Mesenchymal stem cell (in vitro differentiated cells and primary cell): ENCODE results near the gene LUZP2. TPM values are rescaled to one million over a fixed set of nuclear protein-coding genes. Genes with fewer than 3 reads are reported as not detected.

Source experiments
- DNase-seq: peaks from one replicate; pipeline ENCODE4 v3.0.0-alpha.2; 2013
- H2AFZ ChIP-seq: one replicate; pipeline ENCODE4 v1.6.1; 2013; ENCODE audit warnings: low read depth, mild to moderate bottlenecking, control low read depth, inconsistent platforms, low read length, moderate library complexity
- H2AK5ac ChIP-seq: 2 replicates; pipeline ENCODE4 v1.6.1; 2013; ENCODE audit warnings: low read length, moderate library complexity, mild to moderate bottlenecking, inconsistent platforms; ENCODE audit not compliant: severe bottlenecking
- H2BK120ac ChIP-seq: one replicate; pipeline ENCODE4 v1.6.1; 2013; ENCODE audit warnings: low read depth, mild to moderate bottlenecking, inconsistent platforms, low read length, moderate library complexity
- H2BK12ac ChIP-seq, 2 experiments: one replicate each; pipeline ENCODE4 v1.6.1; 2013; ENCODE audit warnings: inconsistent platforms in 2 of 2, low read length in 2 of 2, mild to moderate bottlenecking in 2 of 2, moderate library complexity in 2 of 2, control low read depth in 1 of 2
- H2BK15ac ChIP-seq: one replicate; pipeline ENCODE4 v1.6.1; 2013; ENCODE audit warnings: mild to moderate bottlenecking, low read depth, inconsistent platforms; ENCODE audit not compliant: poor library complexity, severe bottlenecking
- H2BK5ac ChIP-seq: 2 replicates; pipeline ENCODE4 v1.6.1; 2013; ENCODE audit warnings: low read depth, mild to moderate bottlenecking, low read length, control low read depth, inconsistent platforms; ENCODE audit not compliant: poor library complexity, severe bottlenecking
- H3K14ac ChIP-seq, 2 experiments: one replicate each; pipeline ENCODE4 v1.6.1; 2013; ENCODE audit warnings: inconsistent platforms in 2 of 2, low read length in 2 of 2, control low read depth in 1 of 2, mild to moderate bottlenecking in 1 of 2, moderate library complexity in 1 of 2
- H3K18ac ChIP-seq, 2 experiments: one replicate each; pipeline ENCODE4 v1.6.1; 2013; ENCODE audit warnings: inconsistent platforms in 2 of 2, low read length in 2 of 2, control low read depth in 1 of 2, low read depth in 1 of 2, mild to moderate bottlenecking in 1 of 2
- H3K23ac ChIP-seq, 2 experiments: one replicate each; pipeline ENCODE4 v1.6.1; 2013; ENCODE audit warnings: inconsistent platforms in 2 of 2, low read length in 2 of 2, mild to moderate bottlenecking in 2 of 2, moderate library complexity in 2 of 2, control low read depth in 1 of 2
- H3K27ac ChIP-seq: 2 replicates; pipeline ENCODE4 v1.5.1; 2013; ENCODE audit warnings: mild to moderate bottlenecking, moderate library complexity, low read length, control low read depth, inconsistent platforms; ENCODE audit not compliant: poor library complexity, severe bottlenecking
- H3K27me3 ChIP-seq, 2 experiments: 2 replicates each; pipeline versions ENCODE4 v1.6.1 to v1.7.0; 2013; ENCODE audit warnings: low read length in 2 of 2, mild to moderate bottlenecking in 2 of 2, moderate library complexity in 2 of 2, control low read depth in 1 of 2, inconsistent platforms in 1 of 2; ENCODE audit not compliant: control insufficient read depth in 1 of 2, insufficient read depth in 1 of 2
- H3K36me3 ChIP-seq, 2 experiments: 2 replicates each; pipeline versions ENCODE4 v1.6.1 to v1.7.0; 2013; ENCODE audit warnings: low read length in 2 of 2, control low read depth in 1 of 2, inconsistent platforms in 1 of 2, low read depth in 1 of 2, mild to moderate bottlenecking in 1 of 2; ENCODE audit not compliant: insufficient read depth in 2 of 2, control insufficient read depth in 1 of 2
- H3K4ac ChIP-seq, 2 experiments: one replicate each; pipeline ENCODE4 v1.6.1; 2013; ENCODE audit warnings: inconsistent platforms in 2 of 2, low read length in 2 of 2, mild to moderate bottlenecking in 2 of 2, moderate library complexity in 2 of 2, control low read depth in 1 of 2, low read depth in 1 of 2
- H3K4me1 ChIP-seq: 2 replicates; pipeline ENCODE4 v1.6.1; 2013; ENCODE audit warnings: low read depth, low read length, control low read depth; ENCODE audit not compliant: control insufficient read depth, insufficient read depth
- H3K4me2 ChIP-seq: 2 replicates; pipeline ENCODE4 v1.6.1; 2013; ENCODE audit warnings: low read length, mild to moderate bottlenecking, inconsistent platforms; ENCODE audit not compliant: poor library complexity, severe bottlenecking
- H3K4me3 ChIP-seq, 2 experiments: 2 replicates each; pipeline versions ENCODE4 v1.5.1 to v1.7.0; 2013; ENCODE audit warnings: low read length in 2 of 2, mild to moderate bottlenecking in 2 of 2, control low read depth in 1 of 2, low read depth in 1 of 2; ENCODE audit not compliant: insufficient read depth in 1 of 2
- H3K79me1 ChIP-seq: replicated peaks from 2 replicates; pipeline ENCODE4 v1.6.1; 2013; ENCODE audit warnings: mild to moderate bottlenecking, control low read depth, low read length, inconsistent platforms; ENCODE audit not compliant: poor library complexity, severe bottlenecking
- H3K9ac ChIP-seq: 2 replicates; pipeline ENCODE4 v1.7.0; 2013; ENCODE audit warnings: mild to moderate bottlenecking, low read length, moderate library complexity
- H3K9me3 ChIP-seq: 2 replicates; pipeline ENCODE4 v1.7.0; 2013; ENCODE audit warnings: mild to moderate bottlenecking, low read length; ENCODE audit not compliant: control insufficient read depth
- H4K8ac ChIP-seq: one replicate; pipeline ENCODE4 v1.6.1; 2013; ENCODE audit warnings: inconsistent platforms, mild to moderate bottlenecking, low read length, moderate library complexity
- H4K91ac ChIP-seq: one replicate; pipeline ENCODE4 v1.6.1; 2013; ENCODE audit warnings: mild to moderate bottlenecking, low read length, inconsistent platforms
- WGBS: methylation state at CpG from one replicate; pipeline ENCODE4 v1.1.7; 2013; ENCODE audit warnings: mixed read lengths; 5-methylcytosine and 5-hydroxymethylcytosine counted together
- polyA plus RNA-seq, 2 experiments: library from polyadenylated mRNA; stranded (reverse); fragments of 200-250 nt; gene quantifications; one replicate each; pipeline ENCODE4 v1.2.3, GENCODE V29; 2013

The LUZP2 gene
- polyA plus RNA-seq (2013, experiment 1 of 2): 0.41 TPM
- 0.26 TPM for polyA plus RNA-seq (2013, experiment 2 of 2)

GRCh38 chr11:24496736-24497725, at the start of gene LUZP2:
Gene LUZP2 (plus strand): TSS chr11:24497053.
- peaks cover 10 to 35% of the 10 kb centered on the region in 2 experiments for H3K27me3 ChIP-seq
- no peaks in the 10 kb centered on the region for H3K9me3 ChIP-seq
- peak within 1 kb of the TSS; percentile 50 for H3K9ac ChIP-seq
- H4K8ac ChIP-seq: no peak within 1 kb of the TSS
- H3K4me1 ChIP-seq: peaks cover 4% of the 10 kb centered on the region
- H2BK5ac ChIP-seq: no peak within 1 kb of the TSS
- no peak within 1 kb of the TSS for H3K14ac ChIP-seq
- no peaks in the 10 kb centered on the region for H3K79me1 ChIP-seq
- H3K4me2 ChIP-seq: peak within 1 kb of the TSS; percentile 96
- H2BK120ac ChIP-seq: no peak within 1 kb of the TSS
- no peak within 1 kb of the TSS for H3K4ac ChIP-seq
- peak within 1 kb of the TSS; percentile 54 to 82 for H3K4me3 ChIP-seq
- H3K36me3 ChIP-seq: no peaks in the 10 kb centered on the region
- H3K18ac ChIP-seq: no peak within 1 kb of the TSS
- H4K91ac ChIP-seq: no peak within 1 kb of the TSS
- no peak within 1 kb of the TSS for H2BK15ac ChIP-seq
- H3K23ac ChIP-seq: no peak within 1 kb of the TSS
- peak within 1 kb of the TSS; percentile 0 for H2AFZ ChIP-seq
- H2BK12ac ChIP-seq: no peak within 1 kb of the TSS
- peak; percentile 62 for DNase-seq
- 4% methylated on average over 46 of the region's 65 CpGs for WGBS
- H2AK5ac ChIP-seq: no peak within 1 kb of the TSS
- H3K27ac ChIP-seq: no peak within 1 kb of the TSS

GRCh38 chr11:24453129-24453718, 43.6 kb upstream of the LUZP2 start:
- no peak overlapping the region for H3K4ac ChIP-seq
- H3K14ac ChIP-seq: no peak overlapping the region
- no peak overlapping the region for H2AFZ ChIP-seq
- H3K4me3 ChIP-seq: no peak overlapping the region
- H3K4me2 ChIP-seq: no peak overlapping the region
- no peak for DNase-seq
- H3K27ac ChIP-seq: no peak overlapping the region
- H3K18ac ChIP-seq: no peak overlapping the region
- H2BK5ac ChIP-seq: no peak overlapping the region
- H3K23ac ChIP-seq: no peak overlapping the region
- no CpG with 5 or more reads among the region's 3 CpGs for WGBS
- no peaks in the 10 kb centered on the region for H3K36me3 ChIP-seq
- H3K27me3 ChIP-seq: no peaks in the 10 kb centered on the region
- no peak overlapping the region for H4K8ac ChIP-seq
- H4K91ac ChIP-seq: no peak overlapping the region
- no peaks in the 10 kb centered on the region for H3K4me1 ChIP-seq
- H2BK15ac ChIP-seq: no peak overlapping the region
- no peaks in the 10 kb centered on the region for H3K79me1 ChIP-seq
- no peak overlapping the region for H2AK5ac ChIP-seq
- H2BK120ac ChIP-seq: no peak overlapping the region
- H3K9ac ChIP-seq: no peak overlapping the region
- no peaks in the 10 kb centered on the region for H3K9me3 ChIP-seq
- no peak overlapping the region for H2BK12ac ChIP-seq

GRCh38 chr11:24457985-24458384, 38.9 kb upstream of the LUZP2 start:
- no peaks in the 10 kb centered on the region for H3K4me1 ChIP-seq
- H3K27ac ChIP-seq: no peak overlapping the region
- H3K79me1 ChIP-seq: no peaks in the 10 kb centered on the region
- no peak overlapping the region for H3K9ac ChIP-seq
- no peak for DNase-seq
- no peak overlapping the region for H3K14ac ChIP-seq
- no peak overlapping the region for H4K91ac ChIP-seq
- H4K8ac ChIP-seq: no peak overlapping the region
- no peaks in the 10 kb centered on the region for H3K27me3 ChIP-seq
- no peaks in the 10 kb centered on the region for H3K9me3 ChIP-seq
- H3K36me3 ChIP-seq: no peaks in the 10 kb centered on the region
- no peak overlapping the region for H2AFZ ChIP-seq
- no peak overlapping the region for H2AK5ac ChIP-seq
- no peak overlapping the region for H2BK120ac ChIP-seq
- no peak overlapping the region for H2BK5ac ChIP-seq
- no peak overlapping the region for H3K18ac ChIP-seq
- H3K23ac ChIP-seq: no peak overlapping the region
- H3K4ac ChIP-seq: no peak overlapping the region
- no peak overlapping the region for H2BK15ac ChIP-seq
- H2BK12ac ChIP-seq: no peak overlapping the region
- H3K4me2 ChIP-seq: no peak overlapping the region
- H3K4me3 ChIP-seq: no peak overlapping the region

GRCh38 chr11:24470431-24470830, 26.4 kb upstream of the LUZP2 start:
- Histone ChIP-seq H2BK120ac (no peak overlapping the region), H2BK12ac (no peak overlapping the region), H3K36me3 (no peaks in the 10 kb centered on the region), H2AK5ac (no peak overlapping the region), H3K27ac (no peak overlapping the region), H3K4me1 (no peaks in the 10 kb centered on the region), H4K8ac (no peak overlapping the region), H2AFZ (no peak overlapping the region), H3K79me1 (no peaks in the 10 kb centered on the region), H3K9ac (no peak overlapping the region), H3K4ac (no peak overlapping the region), H3K14ac (no peak overlapping the region), H3K4me2 (no peak overlapping the region), H3K27me3 (no peaks in the 10 kb centered on the region), H3K23ac (no peak overlapping the region), H2BK15ac (no peak overlapping the region), H4K91ac (no peak overlapping the region), H2BK5ac (no peak overlapping the region), H3K9me3 (no peaks in the 10 kb centered on the region), H3K18ac (no peak overlapping the region), H3K4me3 (no peak overlapping the region)
- 100% methylated on average over 1 of the region's 1 CpG for WGBS
- no peak for DNase-seq
